Measurements from ENCODE around the gene MAP3K19.

Gene MAP3K19

DNA sequence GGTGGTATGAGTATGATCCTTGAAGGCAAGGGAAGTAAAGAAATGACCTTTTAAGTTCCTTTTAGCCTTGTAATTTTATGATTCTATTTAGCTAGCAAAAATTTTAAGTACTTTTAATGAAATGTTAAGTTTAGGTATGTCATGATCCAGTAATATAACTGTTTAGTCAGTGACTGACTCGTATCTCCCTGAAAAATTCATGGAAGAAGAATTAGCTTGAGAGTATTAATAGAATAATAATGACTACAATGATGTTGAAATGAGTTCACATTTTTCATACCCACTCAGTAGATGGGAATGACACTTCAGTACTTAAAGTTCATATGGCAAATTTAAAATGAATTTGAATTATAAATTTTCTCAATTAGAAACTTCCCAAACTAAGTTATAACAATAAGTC lies 19.5 kb upstream of the MAP3K19 start:
- H3K4me1 ChIP-seq (ENCODE audit: control insufficient read depth, low read length) = no peaks in the 10 kb centered on the region
- no peak overlapping the region for H3K27ac ChIP-seq (ENCODE audit: low read depth, low read length)
- H4K20me1 ChIP-seq (ENCODE audit: control insufficient read depth, insufficient read depth, low read depth, low read length) = no peaks in the 10 kb centered on the region
- no peak overlapping the region for H3K4me3 ChIP-seq (ENCODE audit: low read length)
- peaks cover 15% of the 10 kb centered on the region for H3K9me3 ChIP-seq (ENCODE audit: control insufficient read depth, insufficient read depth, low read length)
- H3K4me2 ChIP-seq (ENCODE audit: low read length) = no peak overlapping the region
- H3K79me2 ChIP-seq (ENCODE audit: control insufficient read depth, low read length) = peaks cover 76% of the 10 kb centered on the region
- TF ChIP-seq EZH2phosphoT487 (IDR thresholded peaks at IDR 0.05; ENCODE audit: borderline replicate concordance, low read length) = no peak
- no peak for TF ChIP-seq CTCF (IDR thresholded peaks at IDR 0.05; ENCODE audit: low read depth, low read length, poor library complexity, severe bottlenecking)
- no peaks in the 10 kb centered on the region for H3F3A ChIP-seq (ENCODE audit: control insufficient read depth, insufficient read depth)
- no peaks in the 10 kb centered on the region for H3K27me3 ChIP-seq (ENCODE audit: control insufficient read depth, low read length)
- no peaks in the 10 kb centered on the region for H3K9me2 ChIP-seq (replicated peaks; ENCODE audit: control insufficient read depth, low read length)
- H3K36me3 ChIP-seq (ENCODE audit: control insufficient read depth, low read length) = peaks cover 61% of the 10 kb centered on the region

DNA sequence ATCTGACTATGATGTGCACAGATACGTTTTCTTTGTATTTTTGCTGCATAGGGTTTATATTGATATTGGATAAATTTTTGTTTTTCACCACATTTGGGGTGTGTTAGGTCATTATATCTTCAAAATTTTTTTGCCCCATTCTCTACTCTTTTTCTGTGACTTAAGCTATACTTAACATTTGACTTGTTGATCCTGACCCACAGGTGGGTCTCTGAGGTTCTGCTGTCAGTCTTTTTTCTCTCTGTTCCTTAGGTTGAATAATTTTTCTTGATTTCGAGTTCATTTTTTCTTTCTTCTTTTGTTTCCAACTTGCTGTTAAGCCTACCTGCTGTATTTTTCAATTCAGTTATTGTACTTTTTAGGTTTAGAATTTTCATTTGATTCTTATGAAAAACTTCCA lies 16.9 kb upstream of the MAP3K19 start:
- H3F3A ChIP-seq (ENCODE audit: control insufficient read depth, insufficient read depth) = no peaks in the 10 kb centered on the region
- H3K9me3 ChIP-seq (ENCODE audit: control insufficient read depth, insufficient read depth, low read length) = peaks cover 2% of the 10 kb centered on the region; the same call in 1 of the 2 replicates
- H3K79me2 ChIP-seq (ENCODE audit: control insufficient read depth, low read length) = peaks cover 78% of the 10 kb centered on the region
- no peaks in the 10 kb centered on the region for H3K9me2 ChIP-seq (replicated peaks; ENCODE audit: control insufficient read depth, low read length)
- H3K4me2 ChIP-seq (ENCODE audit: low read length) = no peak overlapping the region
- no peak overlapping the region for H3K27ac ChIP-seq (ENCODE audit: low read depth, low read length)
- peaks cover 66% of the 10 kb centered on the region for H3K36me3 ChIP-seq (ENCODE audit: control insufficient read depth, low read length)
- H4K20me1 ChIP-seq (ENCODE audit: control insufficient read depth, insufficient read depth, low read depth, low read length) = no peaks in the 10 kb centered on the region
- no peaks in the 10 kb centered on the region for H3K4me1 ChIP-seq (ENCODE audit: control insufficient read depth, low read length)
- no peak overlapping the region for H3K4me3 ChIP-seq (ENCODE audit: low read length)
- no peaks in the 10 kb centered on the region for H3K27me3 ChIP-seq (ENCODE audit: control insufficient read depth, low read length)
- no peak for TF ChIP-seq CTCF (IDR thresholded peaks at IDR 0.05; ENCODE audit: low read depth, low read length, poor library complexity, severe bottlenecking)
- TF ChIP-seq EZH2phosphoT487 (IDR thresholded peaks at IDR 0.05; ENCODE audit: borderline replicate concordance, low read length) = no peak

GRCh38 chr2:135063210-135063609 lies 16.0 kb upstream of the MAP3K19 start:
- H3F3A ChIP-seq (ENCODE audit: control insufficient read depth, insufficient read depth) = no peaks in the 10 kb centered on the region
- H3K27ac ChIP-seq (ENCODE audit: low read depth, low read length) = no peak overlapping the region
- no peaks in the 10 kb centered on the region for H3K4me1 ChIP-seq (ENCODE audit: control insufficient read depth, low read length)
- H3K9me3 ChIP-seq (ENCODE audit: control insufficient read depth, insufficient read depth, low read length) = 0 out of 2 replicates have a peak, but pooled peaks cover 2% of the 10 kb centered on the region
- H3K9me2 ChIP-seq (replicated peaks; ENCODE audit: control insufficient read depth, low read length) = no peaks in the 10 kb centered on the region
- no peak overlapping the region for H3K4me2 ChIP-seq (ENCODE audit: low read length)
- TF ChIP-seq EZH2phosphoT487 (IDR thresholded peaks at IDR 0.05; ENCODE audit: borderline replicate concordance, low read length) (no peak), CTCF (IDR thresholded peaks at IDR 0.05; ENCODE audit: low read depth, low read length, poor library complexity, severe bottlenecking) (no peak)
- H4K20me1 ChIP-seq (ENCODE audit: control insufficient read depth, insufficient read depth, low read depth, low read length) = no peaks in the 10 kb centered on the region
- H3K4me3 ChIP-seq (ENCODE audit: low read length) = no peak overlapping the region
- H3K79me2 ChIP-seq (ENCODE audit: control insufficient read depth, low read length) = peaks cover 77% of the 10 kb centered on the region
- peaks cover 65% of the 10 kb centered on the region for H3K36me3 ChIP-seq (ENCODE audit: control insufficient read depth, low read length)
- H3K27me3 ChIP-seq (ENCODE audit: control insufficient read depth, low read length) = no peaks in the 10 kb centered on the region

Measured in DOHH2 (cell line).